Uterus (tissue), 2 donors: ENCODE measurements around the gene ARHGAP29.

Source experiments
- CTCF ChIP-seq, 4 experiments: fragments of 200-600 bp in 2 of 4; fragments of 450-650 bp in 2 of 4; sonication (generic) in 2 of 4; IDR thresholded peaks; one replicate each; pipeline ENCODE4 v1.5.1; 2016 to 2019; ENCODE audit warnings: antibody characterized with exemption in 4 of 4, mild to moderate bottlenecking in 2 of 4, moderate library complexity in 1 of 4
- POLR2A ChIP-seq, 2 donors: fragments of 450-650 bp; IDR thresholded peaks; one replicate each; pipeline ENCODE4 v1.6.1; 2016; ENCODE audit warnings: antibody characterized with exemption in 2 of 2, mild to moderate bottlenecking in 1 of 2, moderate library complexity in 1 of 2

DNA sequence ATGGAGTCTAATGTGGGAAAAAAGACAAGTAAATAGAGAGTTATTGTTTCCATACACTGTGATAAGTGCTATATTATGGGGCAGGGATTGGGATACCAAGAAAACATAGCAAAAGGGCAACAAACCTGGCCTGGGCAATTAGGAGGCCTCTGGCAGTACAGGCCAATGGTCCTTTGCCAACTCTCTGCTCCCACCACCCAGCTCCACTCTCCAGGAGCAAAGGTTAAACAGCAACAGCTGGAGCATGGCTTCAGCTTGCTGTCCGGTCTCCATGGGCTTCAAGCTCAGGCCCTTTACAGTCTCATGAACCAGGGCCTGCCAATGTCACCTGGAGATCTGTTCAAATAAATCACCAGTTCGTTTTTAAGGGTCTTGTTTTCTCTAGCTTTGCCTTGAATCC, 37.2 kb upstream of the ARHGAP29 start:
- TF ChIP-seq CTCF (IDR thresholded peaks at IDR 0.05) (no peak), POLR2A (IDR thresholded peaks at IDR 0.05) (no peak)
